DMS79 (cell line): Measurements from ENCODE around the gene ULBP1.
"Not testable (repeated sequence)": the region's sequence is repeated elsewhere in the genome, so short reads cannot be mapped to it uniquely, and the experiment has no call there.

ENCODE experiments used
- DNase-seq: peaks from one replicate; lab custom pipeline; 2025; lab: John Stamatoyannopoulos, UW

ULBP1 gene

DNA sequence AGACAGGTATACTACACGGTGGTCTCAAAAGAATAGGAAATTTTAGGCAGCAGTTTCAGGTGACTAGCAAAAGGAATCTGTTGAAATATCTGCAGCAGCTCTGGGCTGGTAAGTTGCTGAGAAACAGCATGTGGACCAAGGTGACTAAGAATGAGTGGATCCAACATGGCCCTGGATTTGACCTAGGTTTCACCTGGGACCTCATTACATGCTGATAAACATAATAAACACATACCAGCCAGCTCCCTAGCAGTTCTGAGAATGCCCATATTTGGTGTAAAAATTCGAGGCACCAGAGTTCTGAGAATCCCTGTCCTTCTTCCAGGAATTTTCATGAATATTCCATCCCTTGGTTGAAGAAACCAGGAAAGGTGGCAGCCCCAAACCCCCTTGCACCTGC lies 10.4 kb upstream of the ULBP1 start:
- not testable (repeated sequence) for DNase-seq

DNA sequence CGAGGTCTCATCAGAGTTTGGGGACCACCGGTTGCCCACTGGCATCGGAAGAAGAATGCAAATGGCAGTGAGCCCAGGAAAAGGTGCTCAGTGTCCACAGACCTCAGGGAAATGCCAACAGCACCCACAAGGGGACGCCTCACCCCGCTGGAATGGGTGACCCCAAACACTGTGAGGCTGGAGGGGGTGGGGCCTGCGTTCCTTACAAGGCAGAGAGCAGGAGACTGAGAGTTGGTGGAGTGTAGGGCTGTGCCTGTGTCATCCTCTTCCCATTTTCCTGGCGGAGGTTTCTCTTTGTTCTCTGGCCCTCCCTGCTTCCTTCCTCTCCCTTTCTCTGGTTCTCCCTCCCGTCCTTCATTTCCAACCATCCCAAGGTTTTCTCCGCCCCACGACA lies 9.8 kb upstream of the ULBP1 start:
- DNase-seq = not testable (repeated sequence)

DNA sequence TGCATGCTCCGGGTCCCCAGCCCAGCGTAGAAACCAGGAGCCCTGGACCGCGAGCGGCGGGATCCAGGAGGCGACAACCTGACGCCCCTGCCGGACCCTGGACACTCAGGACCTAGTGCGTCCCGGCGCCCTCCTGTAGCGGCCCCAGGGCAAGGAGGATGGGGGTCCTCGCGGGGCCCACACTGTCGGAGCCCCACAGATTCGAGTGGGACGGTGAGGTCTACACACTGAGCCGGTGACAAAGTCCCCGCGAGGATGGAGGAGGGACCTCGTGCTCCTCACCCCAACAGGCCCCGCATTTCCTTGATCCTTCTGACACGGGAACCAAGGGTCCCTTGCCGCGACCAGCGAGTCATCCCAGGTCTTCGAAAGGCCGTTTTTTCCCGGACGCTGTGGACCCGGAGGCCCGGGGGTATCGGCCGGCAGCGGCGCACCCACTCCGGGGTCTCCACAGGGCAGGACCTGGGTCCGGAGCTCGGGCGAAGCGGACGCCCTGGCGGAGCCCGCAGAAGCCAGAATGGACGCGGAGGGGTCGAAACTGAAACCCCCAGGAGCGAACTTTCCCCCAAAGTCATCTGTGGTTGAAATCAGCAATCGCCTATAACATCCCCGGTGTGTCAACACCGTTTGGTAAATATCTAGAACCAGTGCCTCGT lies 9.3 kb upstream of the ULBP1 start:
- not testable (repeated sequence) for DNase-seq

DNA sequence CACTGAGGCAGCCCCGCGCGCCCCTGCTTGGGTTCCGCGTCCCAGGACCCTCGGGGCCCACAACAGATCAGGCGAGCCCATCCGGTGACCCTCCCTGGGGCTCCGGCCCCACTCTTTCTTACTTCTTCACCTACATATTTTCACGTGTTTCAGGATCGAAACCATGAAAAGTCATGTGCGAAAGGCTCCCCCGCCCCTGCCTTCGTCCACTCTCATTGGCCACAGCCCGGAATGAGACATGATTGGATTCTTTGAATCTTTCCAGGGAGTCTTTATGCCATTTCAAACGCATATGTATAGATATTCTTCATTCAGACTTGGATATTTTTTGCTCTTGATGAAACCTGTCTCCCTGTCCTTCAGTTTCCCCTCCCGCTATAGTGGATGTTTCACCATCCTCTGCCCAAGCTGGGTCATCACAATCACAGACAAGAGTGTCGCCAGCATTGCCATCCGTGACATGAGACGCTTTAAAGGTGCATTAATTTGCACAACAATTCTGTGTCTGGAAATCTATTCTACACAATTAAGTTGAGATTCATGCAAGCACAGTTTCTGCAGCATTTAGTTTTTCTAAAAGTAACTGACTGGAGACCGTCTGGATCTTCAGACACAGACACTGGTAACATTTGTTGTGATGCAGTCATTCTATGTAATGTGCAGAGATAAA lies 8.6 kb upstream of the ULBP1 start:
- DNase-seq = not testable (repeated sequence)

DNA sequence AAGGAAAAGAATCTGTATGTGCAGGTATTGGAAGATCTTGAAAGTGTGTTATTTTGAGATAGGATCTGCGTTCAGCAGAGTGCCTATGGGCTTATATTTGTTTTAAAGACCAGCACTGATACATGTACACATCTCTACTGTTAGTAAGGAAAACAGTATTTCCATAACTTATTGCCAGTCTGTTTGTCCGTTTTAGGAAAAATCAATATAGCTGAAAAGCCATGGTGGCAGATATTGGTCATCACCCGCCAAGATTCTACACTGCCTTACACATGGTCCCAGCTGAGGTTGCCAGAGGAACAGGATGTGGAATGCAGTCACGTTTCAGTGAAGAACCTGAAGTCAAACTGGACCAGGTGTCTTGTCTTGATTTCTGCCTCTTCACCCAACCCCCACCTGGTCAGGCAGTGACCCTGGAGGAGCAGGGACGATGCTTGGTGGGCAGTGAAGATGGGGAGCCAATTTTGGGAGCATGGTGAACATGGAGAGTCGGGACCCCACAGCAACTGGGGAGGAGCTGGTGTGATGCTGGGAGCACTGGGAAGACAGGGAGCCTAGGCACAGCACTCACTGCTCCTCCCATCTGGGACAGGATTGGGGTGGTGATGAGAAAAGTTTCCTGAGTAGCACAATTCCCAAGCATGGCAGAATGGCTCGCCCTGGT lies 8.0 kb upstream of the ULBP1 start:
- not testable (repeated sequence) for DNase-seq

DNA sequence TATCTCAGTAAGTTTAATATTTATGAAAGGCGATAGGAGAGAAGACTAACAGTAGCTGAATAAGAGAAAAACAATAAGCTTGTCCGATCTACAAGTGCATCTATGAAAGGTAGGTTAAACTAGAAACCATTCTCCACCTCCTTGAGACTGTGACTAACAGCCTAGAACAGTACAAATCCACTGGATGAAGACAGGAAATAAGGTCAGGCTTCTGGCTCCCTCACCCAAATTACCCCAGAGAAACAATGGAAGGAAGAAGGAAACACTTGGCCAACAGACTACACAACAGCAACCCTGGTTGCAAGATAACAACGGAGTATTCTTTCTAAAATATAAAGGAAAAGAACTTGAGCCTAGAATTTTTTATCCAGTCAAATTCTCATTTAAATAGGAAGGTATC lies 5.6 kb upstream of the ULBP1 start:
- not testable (repeated sequence) for DNase-seq

DNA sequence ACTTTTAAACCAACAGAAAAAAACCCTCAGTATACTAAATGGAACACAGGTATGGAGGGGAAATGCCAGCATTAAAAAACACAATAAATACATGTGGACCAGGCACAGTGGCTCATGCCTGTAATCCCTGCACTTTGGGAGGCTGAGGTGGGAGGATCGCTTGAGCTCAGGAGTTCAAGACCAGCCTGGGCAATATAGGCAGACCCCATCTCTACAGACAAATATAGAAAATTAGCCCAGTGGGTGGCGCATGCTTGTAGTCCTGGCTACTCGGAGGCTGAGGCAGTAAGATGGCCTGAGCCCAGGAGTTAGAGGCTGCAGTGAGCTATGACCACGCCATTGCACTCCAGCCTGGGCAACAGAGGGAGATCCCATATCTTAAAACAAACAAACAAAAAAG lies 3.9 kb upstream of the ULBP1 start:
- DNase-seq = not testable (repeated sequence)

DNA sequence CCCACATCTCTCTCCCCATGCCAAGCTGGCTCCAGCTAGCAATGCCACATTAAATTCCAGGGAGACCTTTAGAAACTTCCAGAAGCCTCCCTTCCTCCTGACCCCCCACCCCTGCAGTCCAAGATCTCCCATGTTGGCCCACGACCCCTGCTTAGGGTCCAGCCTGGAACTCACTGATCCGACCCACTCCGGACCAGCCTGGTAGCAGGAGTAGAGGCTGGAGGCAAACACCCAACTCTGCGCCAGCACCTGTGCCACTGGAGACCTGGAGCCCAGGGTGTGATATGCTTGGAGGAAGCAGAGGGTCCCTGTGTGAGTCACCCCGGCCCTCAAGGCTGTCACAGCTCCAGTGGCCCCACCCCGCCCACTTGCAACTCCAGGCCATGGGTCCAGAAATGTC lies 3.3 kb upstream of the ULBP1 start:
- no peak for DNase-seq

DNA sequence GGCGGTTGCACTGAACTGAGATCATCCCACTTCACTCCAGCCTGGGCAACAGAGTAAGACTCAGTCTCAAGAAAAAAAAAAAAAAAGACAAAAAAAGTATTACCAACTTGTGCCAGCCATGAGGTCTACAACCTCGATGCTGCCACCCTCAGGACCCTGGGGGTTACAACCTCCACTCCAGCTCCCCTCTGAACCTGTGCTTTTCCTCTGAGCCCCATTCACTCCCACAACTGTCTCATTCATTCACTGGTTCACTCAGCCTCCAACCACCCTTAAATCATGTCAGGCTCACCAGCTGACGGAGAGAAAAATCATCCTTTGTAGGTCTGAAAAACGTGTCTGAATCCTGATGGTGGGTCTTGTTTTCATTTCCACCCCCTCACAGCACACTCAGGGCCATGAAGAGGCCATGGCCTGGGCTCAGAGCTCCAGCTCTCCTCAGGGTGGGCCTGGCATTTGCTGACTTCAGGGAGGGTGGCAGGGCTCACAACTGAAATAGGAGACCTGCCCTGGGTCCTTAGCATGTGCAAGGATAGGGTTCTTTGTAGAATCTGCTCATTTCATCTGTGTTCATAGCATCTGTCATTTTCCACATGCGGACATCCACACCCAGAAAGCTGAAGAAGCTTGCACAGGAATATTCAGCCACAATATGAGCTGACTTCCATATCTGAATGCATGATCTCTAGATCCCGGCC lies 1.9 kb upstream of the ULBP1 start:
- DNase-seq = no peak

DNA sequence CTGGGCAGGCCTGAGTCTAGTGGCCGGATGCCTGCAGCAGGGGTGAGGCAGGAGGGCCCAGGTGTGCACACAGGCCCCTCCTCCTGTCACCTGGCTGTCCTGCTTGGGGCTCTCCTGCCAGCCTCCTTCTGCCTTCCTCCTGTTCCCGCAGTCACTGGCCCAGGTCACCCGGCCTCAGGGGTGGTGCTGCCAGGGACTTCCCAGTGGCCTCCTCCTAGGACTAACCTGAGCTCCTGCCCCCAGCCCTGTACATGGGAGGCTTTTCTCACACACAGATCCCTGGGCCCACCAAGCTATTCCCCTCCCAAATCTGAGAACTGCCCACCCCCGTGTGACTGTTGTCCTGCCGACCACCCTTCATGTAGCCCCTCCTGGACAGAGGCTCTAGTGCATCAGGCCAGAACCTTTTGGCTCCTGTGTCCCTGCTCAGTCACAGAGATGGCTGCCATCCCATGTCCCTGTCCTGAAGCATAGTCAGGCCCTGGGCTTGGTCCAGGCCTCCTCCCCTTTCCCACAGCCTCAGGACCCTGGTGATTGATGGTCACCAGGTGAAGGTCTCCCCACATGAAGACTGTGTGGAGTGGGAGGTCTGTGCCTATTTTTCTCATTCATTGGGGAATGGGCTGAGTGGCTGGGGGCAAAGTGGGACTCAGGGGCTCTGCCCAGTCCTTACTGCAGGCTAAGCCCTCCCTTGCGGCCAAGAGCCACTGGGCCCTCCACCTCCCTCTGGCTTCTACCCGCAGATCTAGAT lies 1.1 kb upstream of the ULBP1 start:
- DNase-seq = no peak

DNA sequence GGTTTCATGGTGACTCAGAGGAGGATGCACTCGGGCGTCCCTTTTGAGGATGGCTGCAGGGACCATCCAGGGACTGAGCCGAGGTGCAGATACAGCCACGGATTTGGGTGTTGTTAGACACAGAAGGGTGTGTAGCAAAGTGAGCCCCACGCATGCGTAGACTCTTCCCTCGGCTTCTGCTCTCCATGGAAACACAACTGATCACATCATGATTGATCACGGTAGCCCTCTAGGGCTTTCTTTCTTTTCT lies 606 bp upstream of the ULBP1 start:
- DNase-seq = no peak

DNA sequence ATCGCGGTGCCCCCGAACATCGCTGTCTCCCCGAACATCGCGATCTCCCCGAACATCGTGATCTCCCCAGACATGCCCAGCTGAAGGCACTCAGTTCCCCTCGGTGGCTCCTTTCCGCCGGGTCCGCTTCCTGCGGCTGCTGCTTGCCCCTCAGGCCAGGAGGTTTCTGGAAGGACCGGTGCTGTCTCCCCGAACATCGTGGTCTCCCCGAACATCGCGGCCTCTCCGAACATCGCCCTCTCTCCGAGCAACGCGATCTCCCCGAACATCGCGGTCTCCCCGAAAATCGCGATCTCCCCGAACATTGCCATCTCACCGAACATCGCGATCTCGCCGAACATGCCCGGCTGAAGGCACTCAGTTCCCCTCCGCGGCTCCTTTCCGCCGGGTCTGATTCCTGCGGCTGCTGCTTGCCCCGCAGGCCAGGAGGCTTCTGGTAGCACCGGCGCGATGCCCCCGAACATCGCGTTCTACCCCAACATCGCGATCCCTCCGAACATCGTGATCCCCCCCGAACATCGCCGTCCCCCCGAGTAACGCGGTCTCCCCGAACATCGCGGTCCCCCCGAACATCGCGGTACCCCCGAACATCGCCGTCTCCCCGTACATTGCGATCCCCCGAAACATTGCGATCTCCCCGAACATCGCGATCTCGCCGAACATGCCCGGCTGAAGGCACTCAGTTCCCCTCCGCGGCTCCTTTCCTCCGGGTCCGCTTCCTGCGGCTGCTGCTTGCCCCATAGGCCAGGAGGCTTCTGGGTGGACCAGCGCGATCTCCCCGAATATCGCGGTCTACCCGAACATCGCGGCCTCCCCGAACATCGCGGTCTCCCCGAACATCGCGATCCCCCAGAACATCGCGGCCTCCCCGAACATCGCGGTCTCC lies 808 bp downstream of the ULBP1 start:
- no peak for DNase-seq

DNA sequence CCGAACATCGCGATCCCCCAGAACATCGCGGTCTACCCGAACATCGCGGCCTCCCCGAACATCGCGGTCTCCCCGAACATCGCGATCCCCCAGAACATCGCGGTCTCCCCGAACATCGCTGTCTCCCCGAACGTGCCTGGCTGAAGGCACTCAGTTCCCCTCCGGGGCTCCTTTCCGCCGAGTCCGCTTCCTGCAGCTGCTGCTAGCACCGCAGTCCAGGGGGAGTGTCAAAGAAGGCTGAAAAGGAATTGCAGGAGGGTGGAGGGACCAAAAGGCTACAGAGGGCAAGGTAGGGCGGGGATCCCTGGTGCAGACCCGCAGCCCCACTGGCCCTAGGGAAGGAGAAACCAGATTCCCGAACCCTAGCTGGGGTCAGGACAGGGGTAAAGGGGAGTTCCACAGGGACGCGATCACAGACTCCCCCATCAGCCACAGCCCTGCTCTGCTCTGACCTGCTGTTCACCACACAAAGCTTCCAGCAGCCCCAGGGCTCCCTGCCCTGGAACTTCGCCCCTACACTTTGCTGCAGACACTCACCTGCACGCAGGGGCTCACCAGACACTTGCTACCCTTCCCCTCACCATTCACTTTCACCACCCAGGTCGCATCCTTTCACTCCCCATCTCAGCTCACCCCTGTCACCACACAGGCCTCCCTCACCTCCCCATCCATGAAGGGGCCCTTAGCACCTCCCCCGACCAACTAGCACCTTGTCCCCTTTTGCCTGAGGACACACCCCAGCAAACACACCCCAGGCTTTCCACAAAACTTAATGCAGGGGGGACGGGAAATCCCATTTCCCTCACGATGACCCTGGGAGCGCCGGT lies 1.7 kb downstream of the ULBP1 start:
- DNase-seq = no peak

DNA sequence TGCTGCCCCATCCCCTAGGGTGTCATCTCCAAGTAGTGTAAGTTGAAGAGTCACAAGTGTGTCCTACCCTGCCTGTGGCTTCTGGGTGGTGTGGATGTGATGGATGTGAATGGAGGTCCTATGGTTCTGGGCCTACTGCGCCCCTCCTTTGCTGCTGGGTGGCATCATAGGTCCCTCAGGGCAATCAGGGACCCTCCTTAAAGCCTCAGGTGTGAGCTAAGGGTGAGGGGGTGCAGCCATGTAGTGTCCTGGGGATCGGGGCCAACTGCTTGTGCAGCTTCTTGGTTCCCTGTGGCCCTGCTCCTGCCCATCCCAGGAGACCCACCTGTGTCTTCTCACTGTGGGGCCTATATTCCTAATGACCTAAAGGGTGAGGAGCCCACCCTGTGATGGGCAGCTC lies 2.6 kb downstream of the ULBP1 start:
- not testable (repeated sequence) for DNase-seq

DNA sequence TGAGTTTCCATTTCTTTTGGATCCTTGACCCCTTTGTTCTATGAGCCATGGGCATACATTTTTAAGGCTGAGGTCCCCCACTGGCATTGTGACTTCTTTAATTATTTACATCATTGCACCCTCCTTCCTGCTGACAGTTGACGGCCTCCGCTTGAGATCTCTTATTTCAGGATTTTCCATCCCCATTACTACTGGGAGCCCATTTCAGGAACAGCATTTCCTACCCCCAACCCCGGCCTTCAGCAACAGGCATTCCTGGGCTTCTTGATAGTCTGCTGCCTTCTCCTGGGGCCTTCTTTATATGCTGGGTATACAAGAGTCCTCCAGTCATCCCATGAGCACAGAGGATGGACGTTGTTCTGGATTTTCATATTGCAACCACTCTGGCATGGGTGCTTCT lies 3.8 kb downstream of the ULBP1 start:
- DNase-seq = no peak

DNA sequence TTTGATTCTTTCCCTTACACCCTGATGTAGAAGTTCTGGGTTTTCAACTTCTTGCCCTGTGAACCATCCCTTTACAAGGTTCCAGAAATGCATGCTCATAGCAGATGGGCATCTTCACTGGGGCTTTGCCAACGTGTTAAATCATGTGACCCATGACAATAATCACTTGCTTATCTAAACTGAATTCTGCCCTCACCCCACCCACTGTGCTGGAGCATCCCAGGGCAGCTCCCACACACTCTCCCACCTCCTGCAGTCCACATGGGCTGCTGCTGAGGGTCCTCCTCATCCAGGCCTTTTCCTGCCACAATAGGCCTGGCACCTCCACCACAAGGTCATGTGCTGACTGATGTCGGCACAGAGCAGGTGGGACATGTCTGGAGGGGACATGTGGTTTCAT lies 4.3 kb downstream of the ULBP1 start:
- not testable (repeated sequence) for DNase-seq

DNA sequence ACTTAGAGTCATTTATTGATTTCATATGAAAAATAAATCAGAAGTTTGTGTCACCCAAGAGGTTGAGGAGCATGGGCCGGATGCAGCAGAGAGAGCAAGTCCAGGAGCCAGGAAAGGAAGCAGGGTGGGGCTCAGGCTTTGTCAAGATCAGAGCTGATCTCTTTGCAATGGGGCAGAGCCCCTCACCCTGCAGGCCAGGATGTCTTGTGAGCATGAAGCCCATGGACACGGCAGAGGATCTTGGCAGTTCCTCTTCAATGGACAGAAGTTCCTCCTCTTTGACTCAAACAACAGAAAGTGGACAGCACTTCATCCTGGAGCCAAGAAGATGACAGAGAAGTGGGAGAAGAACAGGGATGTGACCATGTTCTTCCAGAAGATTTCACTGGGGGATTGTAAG lies 5.2 kb downstream of the ULBP1 start:
- DNase-seq = not testable (repeated sequence)

DNA sequence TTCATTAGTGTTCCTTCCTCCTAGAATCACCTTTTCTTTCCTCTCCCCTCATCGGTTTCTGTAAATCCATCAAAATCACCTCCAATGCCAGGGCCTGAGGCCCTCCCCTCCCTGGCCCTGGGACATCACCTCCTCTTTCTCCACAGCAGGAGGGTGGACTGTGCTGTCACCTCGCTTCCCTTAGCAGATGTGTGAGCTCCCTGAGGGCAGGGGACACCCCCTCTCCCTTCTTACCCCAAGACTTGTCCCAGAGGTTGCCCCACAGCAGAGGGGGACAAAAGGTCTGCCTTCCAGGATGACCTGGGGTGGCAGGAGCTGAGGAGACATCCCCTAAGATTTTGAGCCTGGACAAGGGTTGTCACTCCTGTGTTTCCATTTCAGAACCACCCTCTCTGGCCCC lies 5.9 kb downstream of the ULBP1 start:
- no peak for DNase-seq

DNA sequence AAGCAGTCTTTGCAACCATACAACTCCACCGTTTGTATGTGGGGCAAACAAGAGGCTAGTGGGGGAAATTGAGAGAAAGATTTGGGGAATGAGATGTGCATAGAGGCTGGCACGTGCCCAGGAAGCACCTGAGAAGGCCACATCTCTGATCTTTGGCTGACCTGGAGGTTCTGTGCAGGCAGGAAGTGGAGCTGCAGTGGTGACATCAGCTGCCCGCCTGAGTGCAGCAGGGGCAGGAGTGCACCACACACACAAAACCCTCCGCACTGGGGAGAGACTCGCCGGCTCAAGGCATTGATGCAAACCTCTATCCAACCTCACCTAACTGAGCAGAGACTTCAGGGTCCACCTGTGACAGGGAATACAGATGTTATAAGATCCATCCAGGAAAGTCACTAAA lies 10.7 kb downstream of the ULBP1 start:
- not testable (repeated sequence) for DNase-seq

DNA sequence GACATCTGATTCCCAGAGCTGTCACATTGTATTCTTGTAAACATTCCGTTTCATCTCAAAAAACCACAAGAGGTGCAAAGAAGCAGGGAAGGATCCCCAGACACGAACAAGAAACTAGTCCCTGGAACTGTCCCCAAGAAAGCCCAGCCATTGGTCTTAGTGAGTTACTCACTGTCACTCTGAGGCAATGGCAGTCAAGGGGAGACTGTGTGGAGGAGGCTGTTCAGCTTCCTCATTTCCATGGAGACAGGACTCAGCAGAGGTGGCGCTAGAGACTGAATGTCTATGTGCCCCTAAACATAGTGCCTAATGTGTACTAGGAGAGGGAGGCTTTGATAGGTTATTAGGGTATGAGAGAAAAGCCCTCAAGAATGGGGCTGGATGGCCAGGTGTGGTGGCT lies 11.1 kb downstream of the ULBP1 start:
- no peak for DNase-seq
